ENCODE measurements around the gene ARPC4. TPM values are rescaled to one million over a fixed set of nuclear protein-coding genes. Genes with fewer than 3 reads are reported as not detected.

The ARPC4 gene
- 295 and 301 TPM in 2 replicates for total RNA-seq

GRCh38 chr3:9792405-9793160 is at the start of gene ARPC4, which contains the start of gene TADA3:
ARPC4 (plus strand) TSS chr3:9793082; CDS start chr3:9793122, 40 bp downstream.
TADA3 (minus strand) TSS chr3:9792473; CDS start chr3:9791466, 1,007 bp downstream.

DNA sequence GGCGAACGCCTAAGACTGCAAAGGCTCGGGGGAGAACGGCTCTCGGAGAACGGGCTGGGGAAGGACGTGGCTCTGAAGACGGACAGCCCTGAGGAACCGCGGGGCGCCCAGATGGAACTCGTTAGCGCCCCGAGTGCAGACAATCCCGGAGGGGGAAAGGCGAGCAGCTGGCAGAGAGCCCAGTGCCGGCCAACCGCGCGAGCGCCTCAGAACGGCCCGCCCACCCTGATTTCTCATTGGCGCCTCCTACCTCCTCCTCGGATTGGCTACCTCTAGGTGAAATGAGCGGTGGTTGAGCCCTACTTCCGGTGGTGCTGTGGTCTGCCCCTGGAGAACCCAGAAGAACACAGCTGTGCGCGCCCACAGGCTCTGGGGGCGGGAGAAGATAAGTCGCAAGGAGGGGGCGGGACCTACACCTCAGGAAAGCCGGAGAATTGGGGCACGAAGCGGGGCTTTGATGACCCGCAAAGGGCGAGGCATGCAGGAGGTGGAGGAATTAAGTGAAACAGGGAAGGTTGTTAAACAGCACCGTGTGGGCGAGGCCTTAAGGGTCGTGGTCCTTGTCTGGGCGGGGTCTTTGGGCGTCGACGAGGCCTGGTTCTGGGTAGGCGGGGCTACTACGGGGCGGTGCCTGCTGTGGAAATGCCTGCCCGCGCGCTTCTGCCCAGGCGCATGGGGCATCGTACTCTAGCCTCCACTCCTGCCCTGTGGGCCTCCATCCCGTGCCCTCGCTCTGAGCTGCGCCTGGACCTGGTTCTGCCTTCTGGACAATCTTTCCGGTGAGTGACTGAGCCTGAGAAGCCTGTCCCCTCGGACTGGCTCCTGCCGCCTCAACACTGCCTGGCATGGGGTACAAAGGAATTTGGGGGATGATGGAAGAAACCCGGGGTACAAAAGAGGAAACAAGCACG is 43.0 kb upstream of the ARPC4 start, which contains the start of gene OGG1:
Gene OGG1, plus strand, starts transcription at position 308 of the 911 bp plus-strand sequence. Its CDS starts 335 bp downstream, at position 643.

DNA sequence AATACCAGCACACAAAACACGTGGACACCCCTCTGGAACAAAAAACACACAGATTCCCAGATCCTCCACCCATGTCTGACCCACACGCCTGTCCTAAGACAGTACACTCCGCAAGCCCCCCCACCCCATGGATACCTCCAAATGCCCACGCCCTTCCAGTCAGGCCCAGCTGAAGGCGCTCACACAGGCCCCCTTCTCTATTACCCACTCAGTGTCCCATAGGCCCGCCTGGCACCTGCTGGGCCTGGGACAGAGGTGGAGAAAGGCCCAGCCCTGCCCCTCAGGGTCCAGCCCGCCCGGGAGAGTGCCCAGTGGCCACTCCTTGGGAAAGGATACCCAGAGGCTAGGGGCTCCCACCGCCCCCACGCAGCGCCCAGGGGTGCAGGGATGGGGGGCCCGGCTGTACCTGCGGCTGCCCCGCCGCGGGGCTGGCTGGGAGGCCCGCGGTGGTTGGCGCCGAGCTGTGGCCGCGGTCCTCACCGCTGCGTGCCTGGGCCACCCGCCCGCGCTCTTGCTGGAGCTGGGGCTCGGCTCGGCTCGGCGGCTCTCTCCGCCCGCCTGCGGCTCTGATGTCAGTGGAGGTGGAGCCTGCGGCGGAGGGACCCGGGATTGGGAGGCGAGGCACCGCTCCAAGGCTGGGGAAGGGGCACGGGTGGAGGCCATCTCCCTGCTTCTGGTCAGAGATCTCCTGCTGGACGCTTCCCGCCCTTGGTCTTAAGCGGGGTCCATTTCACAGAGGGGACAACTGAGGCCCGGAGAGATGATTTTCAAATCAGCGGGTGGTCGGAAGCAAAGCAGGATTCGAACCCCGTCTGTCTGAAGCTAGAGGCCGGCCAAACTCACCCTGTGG is 23.2 kb upstream of the ARPC4 start, which contains the start of gene CAMK1:
Gene CAMK1, minus strand, starts transcription at position 522 of the 850 bp plus-strand sequence. CDS start 2,198 bp downstream, outside the sequence.

DNA sequence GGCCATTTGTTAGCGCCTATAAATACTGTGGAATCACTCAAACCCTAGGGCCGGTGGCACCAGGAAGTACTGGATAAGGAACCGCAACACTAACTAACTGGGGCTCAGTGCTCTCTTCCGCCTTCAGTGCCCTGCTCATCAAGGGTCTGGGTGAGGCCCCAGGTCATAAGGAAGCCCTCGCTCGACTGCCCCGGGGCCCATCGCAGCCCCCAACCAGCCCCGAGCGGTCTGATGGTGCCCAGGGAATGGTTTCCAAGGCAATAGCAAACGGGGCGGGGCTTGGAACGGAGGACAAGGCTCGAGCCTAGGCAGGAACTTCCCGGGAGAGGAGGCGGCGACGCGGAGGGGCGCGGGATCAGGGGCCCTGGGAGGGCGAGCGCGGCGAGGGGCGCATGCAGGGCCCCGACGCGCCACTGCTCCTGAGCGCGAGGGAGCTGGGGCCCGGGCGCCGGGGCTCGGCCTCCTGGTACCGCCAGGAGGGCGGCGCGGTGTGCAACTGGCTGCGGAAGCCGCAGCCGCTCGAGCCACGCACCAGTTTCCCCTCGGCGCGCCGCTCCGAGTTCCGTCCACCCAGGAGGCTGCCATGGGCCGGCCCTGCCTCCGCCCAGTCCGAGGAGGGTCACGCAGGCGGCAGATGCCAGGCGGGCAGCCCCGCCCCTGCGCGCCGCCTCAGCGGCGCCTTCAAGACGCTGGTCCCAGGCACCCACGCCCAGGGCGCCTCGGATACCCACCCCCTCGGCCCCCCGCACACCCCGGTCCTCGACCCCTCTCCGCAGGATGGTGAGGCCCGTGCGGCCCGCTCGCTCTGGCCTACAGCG is 16.9 kb downstream of the ARPC4 start, which contains the start of gene TTLL3:
Gene TTLL3, plus strand, starts transcription at position 648 of the 818 bp plus-strand sequence. CDS start 400 bp downstream, outside the sequence.

GRCh38 chr3:9843715-9844438 is 51.0 kb downstream of the ARPC4 start, which contains the start of gene RPUSD3:
RPUSD3 (minus strand) TSS chr3:9844008; CDS start chr3:9843990, 18 bp downstream.

Other genes starting within 250 kb of the ARPC4 start
- gene LHFPL4, start 239.3 kb upstream of the ARPC4 start, total RNA-seq = not detected in 2 replicates
- 43.0 and 43.1 TPM in 2 replicates for gene MTMR14, start 143.6 kb upstream of the ARPC4 start, total RNA-seq
- gene CPNE9, start 89.2 kb upstream of the ARPC4 start, total RNA-seq = 0.30 TPM in 1 of 2 replicates, not detected in the other
- 14.9 and 19.8 TPM in 2 replicates for gene BRPF1, start 61.3 kb upstream of the ARPC4 start, total RNA-seq
- 23.5 and 24.0 TPM in 2 replicates for gene OGG1, start 43.1 kb upstream of the ARPC4 start, total RNA-seq
- gene CAMK1, start 23.1 kb upstream of the ARPC4 start, total RNA-seq = 51.8 and 52.6 TPM in 2 replicates
- 63.8 and 65.6 TPM in 2 replicates for gene TADA3, start 609 bp upstream of the ARPC4 start, total RNA-seq
- 6.1 and 15.0 TPM in 2 replicates for gene TTLL3, start 17.2 kb downstream of the ARPC4 start, total RNA-seq
- 53.0 and 56.1 TPM in 2 replicates for gene RPUSD3, start 50.9 kb downstream of the ARPC4 start, total RNA-seq
- gene CIDEC, start 87.2 kb downstream of the ARPC4 start, total RNA-seq = not detected in 2 replicates
- 46.4 and 59.2 TPM in 2 replicates for gene JAGN1, start 97.5 kb downstream of the ARPC4 start, total RNA-seq
- 0.07 and 0.34 TPM in 2 replicates for gene IL17RE, start 109.8 kb downstream of the ARPC4 start, total RNA-seq
- 24.9 and 28.7 TPM in 2 replicates for gene IL17RC, start 124.0 kb downstream of the ARPC4 start, total RNA-seq
- gene CRELD1, start 140.8 kb downstream of the ARPC4 start, total RNA-seq = 25.1 and 29.6 TPM in 2 replicates
- 1.5 and 1.6 TPM in 2 replicates for gene PRRT3, start 159.3 kb downstream of the ARPC4 start, total RNA-seq
- 69.6 and 94.3 TPM in 2 replicates for gene EMC3, start 193.8 kb downstream of the ARPC4 start, total RNA-seq
- 20.6 and 34.6 TPM in 2 replicates for gene FANCD2, start 233.4 kb downstream of the ARPC4 start, total RNA-seq